K562 (cell line): ENCODE results near the gene UNC13A. TPM values are rescaled to one million over a fixed set of nuclear protein-coding genes. Genes with fewer than 3 reads are reported as not detected.

Source experiments
- BRD9 ChIP-seq: fragments of 450-650 bp; IDR thresholded peaks from 2 replicates; pipeline ENCODE4 v1.6.1; 2018; ENCODE audit warnings: low read depth; ENCODE audit not compliant: partially characterized antibody
- CREBBP ChIP-seq: IDR thresholded peaks from one replicate; pipeline ENCODE4 v1.6.1; 2012; ENCODE audit warnings: low read depth, mild to moderate bottlenecking, control low read depth, inconsistent platforms, low read length
- CTBP1 ChIP-seq: fragments of 450-650 bp; IDR thresholded peaks from 2 replicates; pipeline ENCODE4 v1.6.1; 2016; ENCODE audit warnings: borderline replicate concordance
- DIDO1 ChIP-seq: fragments of 450-650 bp; IDR thresholded peaks from 2 replicates; pipeline ENCODE4 v1.6.1; 2016; ENCODE audit warnings: low read depth, missing biosample characterization, missing genetic modification characterization
- ETV1 ChIP-seq: fragments of 450-650 bp; conservative IDR thresholded peaks from 2 replicates; pipeline ENCODE4 v1.6.1; 2016; ENCODE audit warnings: missing genetic modification characterization, control low read depth, low read depth, missing compliant biosample characterization
- EZH2 ChIP-seq: IDR thresholded peaks from 2 replicates; pipeline ENCODE4 v1.6.1; 2012; ENCODE audit warnings: low read depth, mild to moderate bottlenecking, inconsistent platforms, low read length, borderline replicate concordance
- HDAC1 ChIP-seq, 2 experiments: fragments of 450-650 bp; IDR thresholded peaks; 2 replicates each; pipeline ENCODE4 v1.6.1; 2016 to 2017; ENCODE audit warnings: inconsistent platforms in 1 of 2, mild to moderate bottlenecking in 1 of 2, moderate library complexity in 1 of 2
- HIVEP1 ChIP-seq: fragments of 250-450 bp; sonication (Bioruptor Pico); IDR thresholded peaks from 2 replicates; pipeline ENCODE4 v1.4.0; 2020; ENCODE audit warnings: mild to moderate bottlenecking
- HNRNPK ChIP-seq: fragments of 200-400 bp; formaldehyde crosslinking; IDR thresholded peaks from one replicate; pipeline ENCODE4 v1.6.1; 2018; ENCODE audit warnings: mild to moderate bottlenecking, low read depth, low read length; ENCODE audit not compliant: poor library complexity, severe bottlenecking
- KLF10 ChIP-seq: fragments of 250-450 bp; sonication (Bioruptor Pico); IDR thresholded peaks from 2 replicates; pipeline ENCODE4 v1.6.1; 2021; ENCODE audit warnings: matching md5 sums
- KLF6 ChIP-seq: fragments of 250-450 bp; sonication (Bioruptor Pico); IDR thresholded peaks from 2 replicates; pipeline ENCODE4 v1.4.0; 2020; ENCODE audit warnings: mild to moderate bottlenecking, moderate library complexity, borderline replicate concordance
- MAFK ChIP-seq: IDR thresholded peaks from 2 replicates; pipeline ENCODE4 v1.6.1; 2011; ENCODE audit warnings: low read length, improper control_type of control experiment
- MCM7 ChIP-seq, 2 experiments: fragments of 450-650 bp; IDR thresholded peaks; 2 replicates each; pipeline ENCODE4 v1.6.1; 2016 to 2018
- MEIS2 ChIP-seq: fragments of 450-650 bp; IDR thresholded peaks from 2 replicates; pipeline ENCODE4 v1.6.1; 2014; ENCODE audit warnings: mild to moderate bottlenecking; ENCODE audit not compliant: partially characterized antibody
- MYNN ChIP-seq, 2 experiments: sonication (generic); formaldehyde crosslinking in 1 of 2; IDR thresholded peaks; 2 replicates each; pipeline versions ENCODE4 v1.5.0 to v1.6.1; 2016 to 2020; ENCODE audit warnings: antibody characterized with exemption in 1 of 2, missing genetic modification reagents in 1 of 2
- NFIC ChIP-seq: fragments of 450-650 bp; IDR thresholded peaks from 2 replicates; pipeline ENCODE4 v1.6.1; 2017; ENCODE audit warnings: mild to moderate bottlenecking, inconsistent platforms
- RB1 ChIP-seq: fragments of 450-650 bp; IDR thresholded peaks from 2 replicates; pipeline ENCODE4 v1.6.1; 2017; ENCODE audit warnings: low read depth, mild to moderate bottlenecking
- SMAD1 ChIP-seq: fragments of 150-350 bp; IDR thresholded peaks from 2 replicates; pipeline ENCODE4 v1.6.1; 2014; ENCODE audit warnings: low read length, low read depth; ENCODE audit not compliant: partially characterized antibody
- SP2 ChIP-seq: IDR thresholded peaks from 2 replicates; pipeline ENCODE4 v1.6.1; 2011; ENCODE audit warnings: mild to moderate bottlenecking, low read depth, low read length, moderate library complexity; ENCODE audit not compliant: poor library complexity, severe bottlenecking; ENCODE audit errors: extremely low read depth
- TRIM24 ChIP-seq, 2 experiments: fragments of 450-650 bp; IDR thresholded peaks; 2 replicates each; pipeline ENCODE4 v1.6.1; 2016
- XRCC5 ChIP-seq: fragments of 200-400 bp; formaldehyde crosslinking; IDR thresholded peaks from 2 replicates; pipeline ENCODE4 v1.6.1; 2017; ENCODE audit warnings: low read depth, mild to moderate bottlenecking, low read length
- ZC3H4 ChIP-seq: sonication (generic); formaldehyde crosslinking; IDR thresholded peaks from 2 replicates; pipeline ENCODE4 v1.9.0; 2021; ENCODE audit warnings: missing genetic modification reagents, borderline replicate concordance
- ZNF140 ChIP-seq: fragments of 250-450 bp; sonication (Bioruptor Pico); IDR thresholded peaks from 2 replicates; pipeline ENCODE4 v1.8.0; 2021; ENCODE audit warnings: moderate library complexity, mild to moderate bottlenecking, inconsistent platforms
- ZNF551 ChIP-seq: fragments of 250-450 bp; sonication (Bioruptor Pico); IDR thresholded peaks from 2 replicates; pipeline ENCODE4 v1.5.0; 2021; ENCODE audit warnings: mild to moderate bottlenecking, moderate library complexity
- polyA plus RNA-seq, 8 experiments: library from polyadenylated mRNA; depleted of rRNA in 4 of 8; stranded (reverse) in 5 of 8; unstranded in 3 of 8; fragments of >200 nt; fragmentation: Nextera tagmentation in 2 of 8; fragmentation: Illumina TruSeq in 1 of 8; extraction: Ambion mirVana in 2 of 8; extraction: Trizol in 1 of 8; gene quantifications; 2 replicates each; pipeline versions ENCODE4 v1.2.1 to v1.2.3, GENCODE V29; 2011 to 2014; ENCODE audit warnings: inconsistent platforms in 1 of 8, missing spikeins in 1 of 8
- total RNA-seq, 7 experiments: library from RNA; depleted of rRNA in 6 of 7; stranded (reverse); fragments of >200 nt in 6 of 7; fragmentation: Illumina TruSeq in 2 of 7; extraction: Trizol in 2 of 7; gene quantifications; 2 replicates each; pipeline versions ENCODE4 v1.2.1 to v1.2.3, GENCODE V29; 2011 to 2021; ENCODE audit warnings: low replicate concordance in 1 of 7
- TF ChIP-seq, protein P1 (sequence below): fragments of 150-350 bp; IDR thresholded peaks from 2 replicates; pipeline ENCODE4 v1.6.1; 2014; ENCODE audit warnings: low read depth, mild to moderate bottlenecking, low read length, borderline replicate concordance
- TF ChIP-seq, protein P2 (sequence below): sonication (generic); formaldehyde crosslinking; IDR thresholded peaks from 2 replicates; pipeline ENCODE4 v1.8.0; 2022; ENCODE audit warnings: mild to moderate bottlenecking, missing genetic modification reagents, borderline replicate concordance

UNC13A gene
- total and polyA plus RNA-seq, 9 of the 15 experiments (the other 6 are each of a cell fraction or from before 2014, with no cell fraction given): 0.03 to 1.0 (median 0.25) TPM

DNA sequence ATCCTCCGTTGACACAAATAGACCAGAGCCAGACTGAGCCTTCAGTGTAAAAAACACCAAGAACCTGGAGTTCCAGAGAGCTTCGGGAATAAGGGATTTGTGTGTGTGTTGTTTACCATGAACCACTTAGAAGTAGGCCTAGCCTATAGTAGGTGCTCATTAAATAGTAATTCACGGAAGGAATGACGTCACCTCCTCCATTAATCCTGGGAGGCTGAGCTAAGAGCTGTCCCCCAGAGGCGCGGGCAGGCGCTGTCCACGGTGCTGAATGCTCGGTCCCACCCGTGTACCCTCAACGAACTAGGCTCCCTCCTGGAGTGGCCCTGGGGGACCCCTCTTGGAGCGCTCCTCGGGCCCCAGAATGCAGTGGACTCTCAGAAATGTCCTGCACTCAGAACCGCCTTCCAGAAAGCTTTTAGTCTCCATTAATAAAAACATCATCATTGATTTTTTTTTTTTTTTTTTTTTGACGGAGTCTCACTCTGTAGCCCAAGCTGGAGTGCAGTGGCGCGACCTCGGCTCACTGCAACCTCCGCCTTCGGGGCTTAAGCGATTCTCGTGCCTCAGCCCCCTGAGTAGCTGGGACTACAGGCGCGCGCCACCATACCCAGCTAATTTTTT is 6.5 kb downstream of the UNC13A start (continued):
- TF ChIP-seq HNRNPK: no peak
- TF ChIP-seq EZH2: no peak
- TF ChIP-seq ZNF140 (CRISPR knock-in tag): no peak
- peak; percentile 56 for TF ChIP-seq MEIS2
- TF ChIP-seq HIVEP1 (CRISPR knock-in tag): no peak
- no peak for TF ChIP-seq SP2
- no peak for TF ChIP-seq KLF6 (CRISPR knock-in tag)
- no peak for TF ChIP-seq NFIC
- TF ChIP-seq ETV1 (tag): peak; percentile 63
- no peak for TF ChIP-seq KLF10 (CRISPR knock-in tag)
- TF ChIP-seq CTBP1: no peak
- TF ChIP-seq RB1: 0 out of 2 replicates have a peak, but pooled peaks have one; percentile 31
- no peak for TF ChIP-seq CREBBP
- no peak for TF ChIP-seq XRCC5
- TF ChIP-seq MYNN (IDR thresholded peaks at IDR 0.05): no peak
- no peak for TF ChIP-seq MYNN (CRISPR knock-in tag; IDR thresholded peaks at IDR 0.05)
- TF ChIP-seq, protein P1, sequence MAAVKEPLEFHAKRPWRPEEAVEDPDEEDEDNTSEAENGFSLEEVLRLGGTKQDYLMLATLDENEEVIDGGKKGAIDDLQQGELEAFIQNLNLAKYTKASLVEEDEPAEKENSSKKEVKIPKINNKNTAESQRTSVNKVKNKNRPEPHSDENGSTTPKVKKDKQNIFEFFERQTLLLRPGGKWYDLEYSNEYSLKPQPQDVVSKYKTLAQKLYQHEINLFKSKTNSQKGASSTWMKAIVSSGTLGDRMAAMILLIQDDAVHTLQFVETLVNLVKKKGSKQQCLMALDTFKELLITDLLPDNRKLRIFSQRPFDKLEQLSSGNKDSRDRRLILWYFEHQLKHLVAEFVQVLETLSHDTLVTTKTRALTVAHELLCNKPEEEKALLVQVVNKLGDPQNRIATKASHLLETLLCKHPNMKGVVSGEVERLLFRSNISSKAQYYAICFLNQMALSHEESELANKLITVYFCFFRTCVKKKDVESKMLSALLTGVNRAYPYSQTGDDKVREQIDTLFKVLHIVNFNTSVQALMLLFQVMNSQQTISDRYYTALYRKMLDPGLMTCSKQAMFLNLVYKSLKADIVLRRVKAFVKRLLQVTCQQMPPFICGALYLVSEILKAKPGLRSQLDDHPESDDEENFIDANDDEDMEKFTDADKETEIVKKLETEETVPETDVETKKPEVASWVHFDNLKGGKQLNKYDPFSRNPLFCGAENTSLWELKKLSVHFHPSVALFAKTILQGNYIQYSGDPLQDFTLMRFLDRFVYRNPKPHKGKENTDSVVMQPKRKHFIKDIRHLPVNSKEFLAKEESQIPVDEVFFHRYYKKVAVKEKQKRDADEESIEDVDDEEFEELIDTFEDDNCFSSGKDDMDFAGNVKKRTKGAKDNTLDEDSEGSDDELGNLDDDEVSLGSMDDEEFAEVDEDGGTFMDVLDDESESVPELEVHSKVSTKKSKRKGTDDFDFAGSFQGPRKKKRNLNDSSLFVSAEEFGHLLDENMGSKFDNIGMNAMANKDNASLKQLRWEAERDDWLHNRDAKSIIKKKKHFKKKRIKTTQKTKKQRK: no peak
- TF ChIP-seq, protein P2, sequence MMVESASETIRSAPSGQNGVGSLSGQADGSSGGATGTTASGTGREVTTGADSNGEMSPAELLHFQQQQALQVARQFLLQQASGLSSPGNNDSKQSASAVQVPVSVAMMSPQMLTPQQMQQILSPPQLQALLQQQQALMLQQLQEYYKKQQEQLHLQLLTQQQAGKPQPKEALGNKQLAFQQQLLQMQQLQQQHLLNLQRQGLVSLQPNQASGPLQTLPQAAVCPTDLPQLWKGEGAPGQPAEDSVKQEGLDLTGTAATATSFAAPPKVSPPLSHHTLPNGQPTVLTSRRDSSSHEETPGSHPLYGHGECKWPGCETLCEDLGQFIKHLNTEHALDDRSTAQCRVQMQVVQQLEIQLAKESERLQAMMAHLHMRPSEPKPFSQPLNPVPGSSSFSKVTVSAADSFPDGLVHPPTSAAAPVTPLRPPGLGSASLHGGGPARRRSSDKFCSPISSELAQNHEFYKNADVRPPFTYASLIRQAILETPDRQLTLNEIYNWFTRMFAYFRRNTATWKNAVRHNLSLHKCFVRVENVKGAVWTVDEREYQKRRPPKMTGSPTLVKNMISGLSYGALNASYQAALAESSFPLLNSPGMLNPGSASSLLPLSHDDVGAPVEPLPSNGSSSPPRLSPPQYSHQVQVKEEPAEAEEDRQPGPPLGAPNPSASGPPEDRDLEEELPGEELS (CRISPR knock-in tag): no peak
- TF ChIP-seq SMAD1: no peak
- TF ChIP-seq ZNF551 (CRISPR knock-in tag): no peak
- no peak for TF ChIP-seq BRD9
- no peak for TF ChIP-seq MCM7 (IDR thresholded peaks at IDR 0.05)
- TF ChIP-seq ZC3H4 (CRISPR knock-in tag): no peak
- no peak for TF ChIP-seq DIDO1 (tag)
- peak in 1 of 2 experiments; percentile 59; a peak in 2 of 4 replicates for TF ChIP-seq HDAC1 (IDR thresholded peaks at IDR 0.05)
- TF ChIP-seq TRIM24 (IDR thresholded peaks at IDR 0.05): no peak
- no peak for TF ChIP-seq MAFK
